Gastroesophageal sphincter (tissue), 4 donors: ENCODE measurements around the gene IL10RA. TPM values are rescaled to one million over a fixed set of nuclear protein-coding genes. Genes with fewer than 3 reads are reported as not detected.

Source experiments
- ATAC-seq: fragments of 150-250 bp; one replicate; pipeline ENCODE4 v1.9.1; 2016; ENCODE audit warnings: mild to moderate bottlenecking, moderate library complexity
- H3K27ac ChIP-seq, 4 donors: fragments of 200-600 bp; sonication (generic) in 3 of 4; 1 replicate in 3 of 4; 2 replicates in 1 of 4; pipeline ENCODE4 v1.5.1; 2016 to 2019
- H3K27me3 ChIP-seq: fragments of 200-600 bp; sonication (generic); one replicate; pipeline ENCODE4 v1.5.1; 2019
- H3K36me3 ChIP-seq, 2 donors: fragments of 200-600 bp; sonication (generic); one replicate each; pipeline ENCODE4 v1.5.1; 2019; ENCODE audit warnings: control low read depth in 1 of 2
- H3K4me1 ChIP-seq, 3 donors: fragments of 200-600 bp; sonication (generic); 1 replicate in 2 of 3; 2 replicates in 1 of 3; pipeline ENCODE4 v1.5.1; 2016 to 2019; ENCODE audit warnings: control low read depth in 2 of 3
- H3K4me3 ChIP-seq, 2 donors: fragments of 200-600 bp; sonication (generic); one replicate each; pipeline ENCODE4 v1.5.1; 2019; ENCODE audit warnings: mild to moderate bottlenecking in 1 of 2, moderate library complexity in 1 of 2
- H3K9me3 ChIP-seq, 3 donors: fragments of 200-600 bp; sonication (generic); one replicate each; pipeline ENCODE4 v1.5.1; 2017 to 2019; ENCODE audit warnings: control low read depth in 2 of 3
- CTCF ChIP-seq, 4 experiments: fragments of 200-600 bp in 2 of 4; fragments of 450-650 bp in 2 of 4; sonication (generic) in 1 of 4; IDR thresholded peaks; one replicate each; pipeline ENCODE4 v1.5.1; 2017 to 2019; ENCODE audit warnings: antibody characterized with exemption in 4 of 4, mild to moderate bottlenecking in 2 of 4, moderate library complexity in 2 of 4
- EP300 ChIP-seq: sonication (generic); formaldehyde crosslinking; IDR thresholded peaks from one replicate; pipeline ENCODE4 v1.6.1; 2017; ENCODE audit warnings: antibody characterized with exemption, mild to moderate bottlenecking
- POLR2A ChIP-seq, 2 donors: fragments of 450-650 bp; IDR thresholded peaks; one replicate each; pipeline ENCODE4 v1.6.1; 2017; ENCODE audit warnings: antibody characterized with exemption in 2 of 2, mild to moderate bottlenecking in 2 of 2, moderate library complexity in 1 of 2
- POLR2AphosphoS5 ChIP-seq: sonication (generic); formaldehyde crosslinking; IDR thresholded peaks from one replicate; pipeline ENCODE4 v1.6.1; 2017; ENCODE audit warnings: antibody characterized with exemption
- WGBS, 2 donors: methylation state at CpG; one replicate each; pipeline ENCODE4 v1.1.5; 2018; ENCODE audit warnings: low coverage in 1 of 2; 5-methylcytosine and 5-hydroxymethylcytosine counted together
- total RNA-seq, 4 donors: library from RNA; depleted of rRNA; stranded (reverse); fragments of >200 nt; gene quantifications; one replicate each; pipeline ENCODE4 v1.1.0, GENCODE V29; 2016

Gene IL10RA
- total RNA-seq, 4 donors from 2014 or later, result 16.7 to 37.3 (median 24.3) TPM

- Histone ChIP-seq H3K4me3 (no peak overlapping the region), H3K9me3 (no peaks in the 10 kb centered on the region), H3K4me1 (no peaks in the 10 kb centered on the region), H3K27ac (no peak overlapping the region), H3K36me3 (no peaks in the 10 kb centered on the region), H3K27me3 (peaks cover 7% of the 10 kb centered on the region)
- 74 to 96% methylated on average over 4 to 10 of the region's 11 CpGs for WGBS, 2 donors
- no peak for TF ChIP-seq POLR2AphosphoS5
- TF ChIP-seq EP300, result no peak
- TF ChIP-seq CTCF (IDR thresholded peaks at IDR 0.05), result no peak
- no peak for TF ChIP-seq POLR2A (IDR thresholded peaks at IDR 0.05)
- ATAC-seq, result no peak
Observed at GRCh38 chr11:118048472-118049370, 62.5 kb downstream of the IL10RA start.

- Histone ChIP-seq H3K9me3 (no peaks in the 10 kb centered on the region), H3K36me3 (no peaks in the 10 kb centered on the region), H3K27me3 (peaks cover 7% of the 10 kb centered on the region), H3K27ac (no peak overlapping the region), H3K4me1 (no peaks in the 10 kb centered on the region), H3K4me3 (no peak overlapping the region)
- ATAC-seq, result no peak
- TF ChIP-seq EP300, result no peak
- no peak for TF ChIP-seq POLR2AphosphoS5
- WGBS, 2 donors, result 92 to 100% methylated on average over 1 to 2 of the region's 6 CpGs
Observed at GRCh38 chr11:118049771-118050170, 63.6 kb downstream of the IL10RA start.

GRCh38 chr11:118050208-118050891 is 64.2 kb downstream of the IL10RA start:
- TF ChIP-seq POLR2AphosphoS5 (no peak), CTCF (IDR thresholded peaks at IDR 0.05) (no peak), POLR2A (IDR thresholded peaks at IDR 0.05) (no peak), EP300 (no peak)
- WGBS, 2 donors, result 91 to 98% methylated on average over 5 to 6 of the region's 7 CpGs
- H3K27me3 ChIP-seq, result peaks cover 7% of the 10 kb centered on the region

More at GRCh38 chr11:118050208-118050891, 64.2 kb downstream of the IL10RA start:
- H3K4me3 ChIP-seq, result no peak overlapping the region
- H3K9me3 ChIP-seq, result no peaks in the 10 kb centered on the region
- no peaks in the 10 kb centered on the region for H3K4me1 ChIP-seq
- H3K36me3 ChIP-seq, result no peaks in the 10 kb centered on the region
- no peak overlapping the region for H3K27ac ChIP-seq
- no peak for ATAC-seq

Other genes starting within 250 kb of the IL10RA start
- 1 to 10 TPM in 1 of 4 donors, under 1 TPM in 3; 0.35 to 2.5 (median 0.73) TPM for gene DSCAML1, start 189.2 kb upstream of the IL10RA start, total RNA-seq
- gene FXYD2, start 161.7 kb upstream of the IL10RA start, total RNA-seq, result 1 to 10 TPM in 2 of 4 donors, under 1 TPM in 2; 0.50 to 3.0 (median 1.2) TPM
- 10 to 100 TPM; 28.6 to 76.7 (median 74.4) TPM for gene FXYD6, start 109.7 kb upstream of the IL10RA start, total RNA-seq
- gene TMPRSS13, start 57.0 kb upstream of the IL10RA start, total RNA-seq, result under 1 TPM in 3 of 4 donors, not detected in 1; 0.13 to 0.67 (median 0.31) TPM
- gene TMPRSS4, start 90.7 kb downstream of the IL10RA start, total RNA-seq, result 10 to 100 TPM in 1 of 4 donors, under 1 TPM in 2, not detected in 1; 0.23 to 11.1 (median 0.78) TPM
- under 1 TPM in 1 of 4 donors, not detected in 3; 0.13 TPM for gene SMIM35, start 100.6 kb downstream of the IL10RA start, total RNA-seq
- 1 to 10 TPM; 2.7 to 5.8 (median 3.8) TPM for gene SCN4B, start 166.4 kb downstream of the IL10RA start, total RNA-seq
- gene SCN2B, start 190.2 kb downstream of the IL10RA start, total RNA-seq, result 1 to 10 TPM in 1 of 4 donors, under 1 TPM in 3; 0.25 to 1.0 (median 0.49) TPM
- gene JAML, start 238.6 kb downstream of the IL10RA start, total RNA-seq, result 1 to 10 TPM in 3 of 4 donors, under 1 TPM in 1; 0.58 to 5.7 (median 2.4) TPM